Fibroblast of pulmonary artery (primary cell): ENCODE data around the gene ALK.

Experiments used
- DNase-seq: peaks from one replicate; pipeline ENCODE4 v3.0.0-alpha.2; 2010; ENCODE audit warnings: low read depth
- H3K4me3 ChIP-seq: replicated peaks from 2 replicates; pipeline ENCODE4 v1.5.1; 2011; ENCODE audit warnings: low read depth, mild to moderate bottlenecking, control low read depth, low read length, moderate library complexity
- CTCF ChIP-seq: IDR thresholded peaks from 2 replicates; pipeline ENCODE4 v1.5.1; 2011; ENCODE audit warnings: mild to moderate bottlenecking, control low read depth, low read length, inconsistent platforms; ENCODE audit errors: missing control alignments

ALK gene

GRCh38 chr2:29351248-29351647 is 570.1 kb downstream of the ALK start:
- TF ChIP-seq CTCF, result no peak
- no peak for DNase-seq
- H3K4me3 ChIP-seq, result no peak overlapping the region

GRCh38 chr2:29349316-29350030 is 571.9 kb downstream of the ALK start:
- H3K4me3 ChIP-seq, result no peak overlapping the region
- no peak for DNase-seq
- no peak for TF ChIP-seq CTCF

- no peak for DNase-seq
- no peak for TF ChIP-seq CTCF
- H3K4me3 ChIP-seq, result no peak overlapping the region
These were observed 573.5 kb downstream of the ALK start for GRCh38 chr2:29347774-29348461.

DNA sequence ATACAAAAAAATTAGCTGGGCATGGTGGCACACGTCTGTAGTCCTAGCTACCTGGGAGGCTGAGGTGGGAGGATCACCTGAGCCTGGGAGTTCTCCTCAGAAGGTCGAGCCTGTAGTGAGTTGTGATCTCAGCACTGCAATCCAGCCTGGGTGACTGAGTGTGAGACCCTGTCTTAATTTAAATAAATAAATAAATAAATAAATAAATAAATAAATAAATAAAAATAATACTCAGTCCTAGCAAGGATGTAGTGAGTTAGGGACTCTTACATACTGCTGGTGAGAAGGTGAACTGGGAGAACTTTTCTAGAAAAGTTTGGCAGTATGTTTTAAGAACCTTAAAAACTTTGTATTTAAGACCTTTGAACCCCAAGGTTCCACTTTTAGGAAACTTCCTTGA is 576.1 kb downstream of the ALK start:
- H3K4me3 ChIP-seq, result no peak overlapping the region
- no peak for DNase-seq
- no peak for TF ChIP-seq CTCF

DNA sequence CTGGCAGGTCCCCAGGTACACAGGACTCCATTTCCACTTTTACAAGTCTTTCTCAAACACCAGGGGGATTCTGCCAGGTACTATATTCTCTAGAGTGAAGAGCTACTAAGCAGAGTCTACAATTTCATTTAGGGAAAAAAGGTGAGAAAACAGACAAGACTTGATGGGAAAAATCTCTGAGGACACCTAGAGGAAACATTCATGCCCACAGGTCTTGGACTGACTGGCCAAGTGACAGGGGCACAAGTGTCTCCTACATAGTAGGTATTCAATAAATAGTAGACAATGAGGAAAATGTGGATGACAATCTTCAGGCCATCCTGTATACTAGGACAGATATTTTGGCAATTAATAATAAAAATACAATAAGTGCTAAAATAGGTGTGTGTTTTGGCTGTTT is 577.6 kb downstream of the ALK start:
- no peak for DNase-seq
- no peak for TF ChIP-seq CTCF
- H3K4me3 ChIP-seq, result no peak overlapping the region

- no peak overlapping the region for H3K4me3 ChIP-seq
- no peak for TF ChIP-seq CTCF
- DNase-seq, result no peak
These were observed 584.8 kb downstream of the ALK start for GRCh38 chr2:29336341-29337241.
